Measurements from ENCODE around the gene SLC12A2. TPM values are rescaled to one million over a fixed set of nuclear protein-coding genes. Genes with fewer than 3 reads are reported as not detected.

SLC12A2 gene
- total RNA-seq, 1 donor from 2014 or later = 18.8 TPM

- intact Hi-C loops (cut with micrococcal nuclease) = no loop called here
Measured at GRCh38 chr5:128163991-128164390, 80.4 kb downstream of the SLC12A2 start.

- intact Hi-C loops (cut with micrococcal nuclease) = no loop called here
Measured at GRCh38 chr5:128169401-128170017, 85.9 kb downstream of the SLC12A2 start.

- intact Hi-C loops (cut with micrococcal nuclease) = no loop called here
Measured at GRCh38 chr5:128172102-128172501, 88.5 kb downstream of the SLC12A2 start.

GRCh38 chr5:128174951-128175350 lies 91.4 kb downstream of the SLC12A2 start:
- intact Hi-C loops (cut with micrococcal nuclease) = no loop called here

- intact Hi-C loops (cut with micrococcal nuclease) = no loop called here
Measured at GRCh38 chr5:128192368-128192767, 108.8 kb downstream of the SLC12A2 start.

- intact Hi-C loops (cut with micrococcal nuclease) = no loop called here
Measured at GRCh38 chr5:128193665-128194390, 110.3 kb downstream of the SLC12A2 start.

- intact Hi-C loops (cut with micrococcal nuclease) = loop anchor here (5.0 kb wide), 1 partner anchor 113 kb away; the partner anchor contains the start of gene SLC12A2
Measured at GRCh38 chr5:128195316-128195715, 111.8 kb downstream of the SLC12A2 start.

- intact Hi-C loops (cut with micrococcal nuclease) = loop anchor here (5.0 kb wide), 1 partner anchor 114 kb away; the partner anchor contains the start of gene SLC12A2
Measured at GRCh38 chr5:128196080-128196479, 112.5 kb downstream of the SLC12A2 start.

GRCh38 chr5:128196791-128197190 lies 113.2 kb downstream of the SLC12A2 start:
- intact Hi-C loops (cut with micrococcal nuclease) = loop anchor here (5.0 kb wide), 1 partner anchor 114 kb away; the partner anchor contains the start of gene SLC12A2

- intact Hi-C loops (cut with micrococcal nuclease) = loop anchor here (5.0 kb wide), 1 partner anchor 116 kb away; the partner anchor contains the start of gene SLC12A2
Measured at GRCh38 chr5:128197896-128198522, 114.4 kb downstream of the SLC12A2 start.

- intact Hi-C loops (cut with micrococcal nuclease) = loop anchor here (5.0 kb wide), 1 partner anchor 117 kb away; the partner anchor contains the start of gene SLC12A2
Measured at GRCh38 chr5:128199104-128199503, 115.5 kb downstream of the SLC12A2 start.

- intact Hi-C loops (cut with micrococcal nuclease) = loop anchor here (5.0 kb wide), 2 partner anchors 117 to 292 kb away; partner anchors contain the start of gene SLC12A2
Measured at GRCh38 chr5:128199611-128200010, 116.0 kb downstream of the SLC12A2 start.

- intact Hi-C loops (cut with micrococcal nuclease) = loop anchor here (1.0 to 5.0 kb wide), 5 partner anchors 294 to 637 kb away; no protein-coding TSS in a partner anchor
Measured at GRCh38 chr5:128201065-128201926, 117.7 kb downstream of the SLC12A2 start.

- intact Hi-C loops (cut with micrococcal nuclease) = loop anchor here (5.0 kb wide), 1 partner anchor 295 kb away; no protein-coding TSS in a partner anchor
Measured at GRCh38 chr5:128202320-128202719, 118.8 kb downstream of the SLC12A2 start.

GRCh38 chr5:128208436-128208835 lies 124.9 kb downstream of the SLC12A2 start:
- intact Hi-C loops (cut with micrococcal nuclease) = no loop called here

- intact Hi-C loops (cut with micrococcal nuclease) = loop anchor here (2.0 to 10.0 kb wide), 4 partner anchors 285 to 1643 kb away; no protein-coding TSS in a partner anchor
Measured at GRCh38 chr5:128212191-128212806, 128.7 kb downstream of the SLC12A2 start.

GRCh38 chr5:128213340-128213739 lies 129.8 kb downstream of the SLC12A2 start:
- intact Hi-C loops (cut with micrococcal nuclease) = loop anchor here (1.0 to 10.0 kb wide), 5 partner anchors 284 to 1641 kb away; no protein-coding TSS in a partner anchor

- intact Hi-C loops (cut with micrococcal nuclease) = loop anchor here (1.0 to 10.0 kb wide), 5 partner anchors 283 to 1641 kb away; no protein-coding TSS in a partner anchor
Measured at GRCh38 chr5:128213833-128214232, 130.3 kb downstream of the SLC12A2 start.

- intact Hi-C loops (cut with micrococcal nuclease) = loop anchor here (10.0 kb wide), 1 partner anchor 1639 kb away; no protein-coding TSS in a partner anchor
Measured at GRCh38 chr5:128216285-128216684, 132.7 kb downstream of the SLC12A2 start.
